ENCODE results near the gene CYP2J2. TPM values are rescaled to one million over a fixed set of nuclear protein-coding genes. Genes with fewer than 3 reads are reported as not detected.
"Not testable (repeated sequence)": the region's sequence is repeated elsewhere in the genome, so short reads cannot be mapped to it uniquely, and the experiment has no call there.

The CYP2J2 gene
- total RNA-seq, 1 experiment from 2014 or later: 0.46 TPM

DNA sequence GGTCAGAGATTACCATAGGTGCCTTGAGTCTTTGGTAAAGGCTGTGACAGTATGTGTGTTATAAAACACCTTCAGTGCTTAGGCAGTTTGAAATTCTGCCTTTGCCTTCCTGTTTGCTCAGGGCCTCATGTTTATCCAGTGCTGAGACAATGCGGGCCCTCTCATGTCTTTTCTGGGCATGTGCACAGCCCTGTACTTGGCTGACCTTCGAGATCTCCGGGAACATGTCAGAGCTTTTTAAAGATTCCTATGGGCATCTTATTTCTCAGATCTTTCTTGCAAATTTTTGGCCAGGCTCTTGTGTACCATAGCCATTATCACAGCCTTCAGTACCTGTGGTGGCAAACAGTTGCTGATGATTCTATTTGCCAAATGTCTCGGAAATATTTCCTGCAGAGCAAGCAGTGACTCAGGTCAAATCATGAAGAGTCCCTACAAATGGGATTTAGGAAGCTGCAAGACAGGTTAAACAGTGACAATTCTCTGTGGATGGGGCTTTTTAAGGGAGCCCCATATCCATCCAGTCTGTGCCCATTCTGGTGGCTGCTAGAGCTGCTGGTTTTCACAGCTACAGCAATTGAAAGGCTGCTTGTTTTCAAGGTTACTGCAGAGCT is 69.7 kb downstream of the CYP2J2 start:
- peak; percentile 48 for ATAC-seq
- H3K36me3 Mint-ChIP-seq: peaks cover 18% of the 10 kb centered on the region
- no peaks in the 10 kb centered on the region for H3K27me3 Mint-ChIP-seq (ENCODE audit: low read depth)
- ChIA-PET POLR2A (no interaction called here), CTCF (interaction anchor here (1.4 kb wide), 1 partner anchor 90 kb away, joined by 4 read pairs; no protein-coding TSS in a partner anchor)
- peaks cover 11% of the 10 kb centered on the region for H3K9me3 Mint-ChIP-seq
- H3K27ac Mint-ChIP-seq: peak overlapping the region; percentile 80
- DNase-seq (ENCODE audit: low spot score): no peak
- H3K4me3 Mint-ChIP-seq: no peak overlapping the region
- H3K4me1 Mint-ChIP-seq: peaks cover 11% of the 10 kb centered on the region
- TF ChIP-seq, protein P1, sequence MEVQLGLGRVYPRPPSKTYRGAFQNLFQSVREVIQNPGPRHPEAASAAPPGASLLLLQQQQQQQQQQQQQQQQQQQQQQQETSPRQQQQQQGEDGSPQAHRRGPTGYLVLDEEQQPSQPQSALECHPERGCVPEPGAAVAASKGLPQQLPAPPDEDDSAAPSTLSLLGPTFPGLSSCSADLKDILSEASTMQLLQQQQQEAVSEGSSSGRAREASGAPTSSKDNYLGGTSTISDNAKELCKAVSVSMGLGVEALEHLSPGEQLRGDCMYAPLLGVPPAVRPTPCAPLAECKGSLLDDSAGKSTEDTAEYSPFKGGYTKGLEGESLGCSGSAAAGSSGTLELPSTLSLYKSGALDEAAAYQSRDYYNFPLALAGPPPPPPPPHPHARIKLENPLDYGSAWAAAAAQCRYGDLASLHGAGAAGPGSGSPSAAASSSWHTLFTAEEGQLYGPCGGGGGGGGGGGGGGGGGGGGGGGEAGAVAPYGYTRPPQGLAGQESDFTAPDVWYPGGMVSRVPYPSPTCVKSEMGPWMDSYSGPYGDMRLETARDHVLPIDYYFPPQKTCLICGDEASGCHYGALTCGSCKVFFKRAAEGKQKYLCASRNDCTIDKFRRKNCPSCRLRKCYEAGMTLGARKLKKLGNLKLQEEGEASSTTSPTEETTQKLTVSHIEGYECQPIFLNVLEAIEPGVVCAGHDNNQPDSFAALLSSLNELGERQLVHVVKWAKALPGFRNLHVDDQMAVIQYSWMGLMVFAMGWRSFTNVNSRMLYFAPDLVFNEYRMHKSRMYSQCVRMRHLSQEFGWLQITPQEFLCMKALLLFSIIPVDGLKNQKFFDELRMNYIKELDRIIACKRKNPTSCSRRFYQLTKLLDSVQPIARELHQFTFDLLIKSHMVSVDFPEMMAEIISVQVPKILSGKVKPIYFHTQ (CRISPR knock-in tag; IDR thresholded peaks at IDR 0.05): no peak
- TF ChIP-seq, protein P2, sequence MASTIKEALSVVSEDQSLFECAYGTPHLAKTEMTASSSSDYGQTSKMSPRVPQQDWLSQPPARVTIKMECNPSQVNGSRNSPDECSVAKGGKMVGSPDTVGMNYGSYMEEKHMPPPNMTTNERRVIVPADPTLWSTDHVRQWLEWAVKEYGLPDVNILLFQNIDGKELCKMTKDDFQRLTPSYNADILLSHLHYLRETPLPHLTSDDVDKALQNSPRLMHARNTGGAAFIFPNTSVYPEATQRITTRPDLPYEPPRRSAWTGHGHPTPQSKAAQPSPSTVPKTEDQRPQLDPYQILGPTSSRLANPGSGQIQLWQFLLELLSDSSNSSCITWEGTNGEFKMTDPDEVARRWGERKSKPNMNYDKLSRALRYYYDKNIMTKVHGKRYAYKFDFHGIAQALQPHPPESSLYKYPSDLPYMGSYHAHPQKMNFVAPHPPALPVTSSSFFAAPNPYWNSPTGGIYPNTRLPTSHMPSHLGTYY (CRISPR knock-in tag; IDR thresholded peaks at IDR 0.05): no peak
- TF ChIP-seq SOX15 (CRISPR knock-in tag; IDR thresholded peaks at IDR 0.05): no peak
- no peak for TF ChIP-seq RELA (CRISPR knock-in tag; IDR thresholded peaks at IDR 0.05; ENCODE audit: borderline replicate concordance)
- no peak for TF ChIP-seq SP1 (CRISPR knock-in tag; conservative IDR thresholded peaks at IDR 0.05)
- TF ChIP-seq CREB1 (CRISPR knock-in tag; IDR thresholded peaks at IDR 0.05): no peak
- no peak for TF ChIP-seq NFATC4 (CRISPR knock-in tag; IDR thresholded peaks at IDR 0.05)
- TF ChIP-seq JAZF1 (CRISPR knock-in tag; IDR thresholded peaks at IDR 0.05): no peak
- no peak for TF ChIP-seq EMX1 (CRISPR knock-in tag; IDR thresholded peaks at IDR 0.05)
- TF ChIP-seq NR3C1 (CRISPR knock-in tag; conservative IDR thresholded peaks at IDR 0.05; ENCODE audit: low read depth): no peak
- TF ChIP-seq GRHL2 (CRISPR knock-in tag; IDR thresholded peaks at IDR 0.05; ENCODE audit: insufficient replicate concordance, severe bottlenecking): no peak

DNA sequence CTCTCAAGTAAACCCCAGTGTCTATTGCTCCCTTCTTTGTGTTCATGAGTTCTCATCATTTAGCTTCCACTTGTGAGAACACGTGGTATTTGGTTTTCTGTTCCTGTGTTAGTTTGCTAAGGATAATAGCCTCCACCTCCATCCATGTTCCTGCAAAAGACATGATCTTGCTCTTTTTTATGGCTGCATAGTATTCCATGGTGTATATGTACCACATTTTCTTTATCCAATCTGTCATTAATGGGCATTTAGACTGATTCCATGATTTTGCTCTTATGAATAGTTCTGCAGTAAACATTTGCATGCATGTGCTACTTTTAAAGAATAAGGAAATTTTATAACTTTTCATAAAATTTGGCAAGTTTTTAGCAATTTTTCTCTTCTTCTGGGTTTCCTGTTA is 71.3 kb downstream of the CYP2J2 start:
- H3K4me3 Mint-ChIP-seq; ATAC-seq; H3K27me3 Mint-ChIP-seq (ENCODE audit: low read depth); DNase-seq (ENCODE audit: low spot score); POLR2A ChIA-PET; H3K27ac Mint-ChIP-seq; CTCF ChIA-PET: not testable (repeated sequence)
- Mint-ChIP-seq H3K4me1 (peaks cover 11% of the 10 kb centered on the region), H3K9me3 (peaks cover 14% of the 10 kb centered on the region), H3K36me3 (peaks cover 22% of the 10 kb centered on the region)

DNA sequence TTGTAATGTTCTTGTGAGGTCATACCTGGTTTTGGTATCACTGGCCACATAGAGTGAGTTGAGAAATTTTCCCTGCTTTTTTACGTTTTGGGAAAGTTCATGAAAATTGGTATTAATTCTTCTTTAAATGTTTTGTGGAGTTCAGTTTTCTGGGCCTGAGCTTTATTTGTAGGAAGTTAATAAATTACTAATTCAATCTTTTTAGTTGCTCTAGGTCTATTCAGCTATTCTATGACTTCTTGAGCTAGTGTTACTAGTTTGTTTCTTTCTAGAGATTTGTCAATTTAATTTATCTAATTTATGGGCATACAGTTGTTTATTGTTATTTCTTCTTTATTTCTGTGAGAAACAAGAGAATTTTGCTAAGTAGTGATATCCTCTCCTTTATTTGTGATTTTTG is 74.5 kb downstream of the CYP2J2 start:
- CTCF ChIA-PET: no interaction called here
- H3K36me3 Mint-ChIP-seq: peaks cover 38% of the 10 kb centered on the region
- no peak for ATAC-seq
- no peak for TF ChIP-seq FOXK1 (CRISPR knock-in tag; IDR thresholded peaks at IDR 0.05)
- TF ChIP-seq, protein P3, sequence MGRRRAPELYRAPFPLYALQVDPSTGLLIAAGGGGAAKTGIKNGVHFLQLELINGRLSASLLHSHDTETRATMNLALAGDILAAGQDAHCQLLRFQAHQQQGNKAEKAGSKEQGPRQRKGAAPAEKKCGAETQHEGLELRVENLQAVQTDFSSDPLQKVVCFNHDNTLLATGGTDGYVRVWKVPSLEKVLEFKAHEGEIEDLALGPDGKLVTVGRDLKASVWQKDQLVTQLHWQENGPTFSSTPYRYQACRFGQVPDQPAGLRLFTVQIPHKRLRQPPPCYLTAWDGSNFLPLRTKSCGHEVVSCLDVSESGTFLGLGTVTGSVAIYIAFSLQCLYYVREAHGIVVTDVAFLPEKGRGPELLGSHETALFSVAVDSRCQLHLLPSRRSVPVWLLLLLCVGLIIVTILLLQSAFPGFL (CRISPR knock-in tag; IDR thresholded peaks at IDR 0.05; ENCODE audit: borderline replicate concordance): no peak
- no peak for TF ChIP-seq NR3C1 (CRISPR knock-in tag; conservative IDR thresholded peaks at IDR 0.05; ENCODE audit: low read depth)
- TF ChIP-seq, protein P4, sequence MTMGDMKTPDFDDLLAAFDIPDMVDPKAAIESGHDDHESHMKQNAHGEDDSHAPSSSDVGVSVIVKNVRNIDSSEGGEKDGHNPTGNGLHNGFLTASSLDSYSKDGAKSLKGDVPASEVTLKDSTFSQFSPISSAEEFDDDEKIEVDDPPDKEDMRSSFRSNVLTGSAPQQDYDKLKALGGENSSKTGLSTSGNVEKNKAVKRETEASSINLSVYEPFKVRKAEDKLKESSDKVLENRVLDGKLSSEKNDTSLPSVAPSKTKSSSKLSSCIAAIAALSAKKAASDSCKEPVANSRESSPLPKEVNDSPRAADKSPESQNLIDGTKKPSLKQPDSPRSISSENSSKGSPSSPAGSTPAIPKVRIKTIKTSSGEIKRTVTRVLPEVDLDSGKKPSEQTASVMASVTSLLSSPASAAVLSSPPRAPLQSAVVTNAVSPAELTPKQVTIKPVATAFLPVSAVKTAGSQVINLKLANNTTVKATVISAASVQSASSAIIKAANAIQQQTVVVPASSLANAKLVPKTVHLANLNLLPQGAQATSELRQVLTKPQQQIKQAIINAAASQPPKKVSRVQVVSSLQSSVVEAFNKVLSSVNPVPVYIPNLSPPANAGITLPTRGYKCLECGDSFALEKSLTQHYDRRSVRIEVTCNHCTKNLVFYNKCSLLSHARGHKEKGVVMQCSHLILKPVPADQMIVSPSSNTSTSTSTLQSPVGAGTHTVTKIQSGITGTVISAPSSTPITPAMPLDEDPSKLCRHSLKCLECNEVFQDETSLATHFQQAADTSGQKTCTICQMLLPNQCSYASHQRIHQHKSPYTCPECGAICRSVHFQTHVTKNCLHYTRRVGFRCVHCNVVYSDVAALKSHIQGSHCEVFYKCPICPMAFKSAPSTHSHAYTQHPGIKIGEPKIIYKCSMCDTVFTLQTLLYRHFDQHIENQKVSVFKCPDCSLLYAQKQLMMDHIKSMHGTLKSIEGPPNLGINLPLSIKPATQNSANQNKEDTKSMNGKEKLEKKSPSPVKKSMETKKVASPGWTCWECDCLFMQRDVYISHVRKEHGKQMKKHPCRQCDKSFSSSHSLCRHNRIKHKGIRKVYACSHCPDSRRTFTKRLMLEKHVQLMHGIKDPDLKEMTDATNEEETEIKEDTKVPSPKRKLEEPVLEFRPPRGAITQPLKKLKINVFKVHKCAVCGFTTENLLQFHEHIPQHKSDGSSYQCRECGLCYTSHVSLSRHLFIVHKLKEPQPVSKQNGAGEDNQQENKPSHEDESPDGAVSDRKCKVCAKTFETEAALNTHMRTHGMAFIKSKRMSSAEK (CRISPR knock-in tag; IDR thresholded peaks at IDR 0.05; ENCODE audit: borderline replicate concordance): no peak
- no peak for TF ChIP-seq NR2C2 (CRISPR knock-in tag; IDR thresholded peaks at IDR 0.05)
- TF ChIP-seq, protein P2 (CRISPR knock-in tag; IDR thresholded peaks at IDR 0.05): no peak
- TF ChIP-seq, protein P5, sequence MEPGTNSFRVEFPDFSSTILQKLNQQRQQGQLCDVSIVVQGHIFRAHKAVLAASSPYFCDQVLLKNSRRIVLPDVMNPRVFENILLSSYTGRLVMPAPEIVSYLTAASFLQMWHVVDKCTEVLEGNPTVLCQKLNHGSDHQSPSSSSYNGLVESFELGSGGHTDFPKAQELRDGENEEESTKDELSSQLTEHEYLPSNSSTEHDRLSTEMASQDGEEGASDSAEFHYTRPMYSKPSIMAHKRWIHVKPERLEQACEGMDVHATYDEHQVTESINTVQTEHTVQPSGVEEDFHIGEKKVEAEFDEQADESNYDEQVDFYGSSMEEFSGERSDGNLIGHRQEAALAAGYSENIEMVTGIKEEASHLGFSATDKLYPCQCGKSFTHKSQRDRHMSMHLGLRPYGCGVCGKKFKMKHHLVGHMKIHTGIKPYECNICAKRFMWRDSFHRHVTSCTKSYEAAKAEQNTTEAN (CRISPR knock-in tag; IDR thresholded peaks at IDR 0.05): no peak
- TF ChIP-seq, protein P6, sequence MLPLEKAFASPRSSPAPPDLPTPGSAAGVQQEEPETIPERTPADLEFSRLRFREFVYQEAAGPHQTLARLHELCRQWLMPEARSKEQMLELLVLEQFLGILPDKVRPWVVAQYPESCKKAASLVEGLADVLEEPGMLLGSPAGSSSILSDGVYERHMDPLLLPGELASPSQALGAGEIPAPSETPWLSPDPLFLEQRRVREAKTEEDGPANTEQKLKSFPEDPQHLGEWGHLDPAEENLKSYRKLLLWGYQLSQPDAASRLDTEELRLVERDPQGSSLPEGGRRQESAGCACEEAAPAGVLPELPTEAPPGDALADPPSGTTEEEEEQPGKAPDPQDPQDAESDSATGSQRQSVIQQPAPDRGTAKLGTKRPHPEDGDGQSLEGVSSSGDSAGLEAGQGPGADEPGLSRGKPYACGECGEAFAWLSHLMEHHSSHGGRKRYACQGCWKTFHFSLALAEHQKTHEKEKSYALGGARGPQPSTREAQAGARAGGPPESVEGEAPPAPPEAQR (CRISPR knock-in tag; IDR thresholded peaks at IDR 0.05): no peak
- no peak for TF ChIP-seq RELA (CRISPR knock-in tag; IDR thresholded peaks at IDR 0.05; ENCODE audit: borderline replicate concordance)
- TF ChIP-seq SOX15 (CRISPR knock-in tag; IDR thresholded peaks at IDR 0.05): no peak

More for the DNA sequence above, 74.5 kb downstream of the CYP2J2 start:
- POLR2A ChIA-PET: no interaction called here
- Mint-ChIP-seq H3K4me1 (peaks cover 8% of the 10 kb centered on the region), H3K27me3 (ENCODE audit: low read depth) (no peaks in the 10 kb centered on the region), H3K4me3 (no peak overlapping the region), H3K27ac (no peak overlapping the region), H3K9me3 (peaks cover 18% of the 10 kb centered on the region)
- DNase-seq (ENCODE audit: low spot score): no peak

Measured in WTC11 (cell line).